Peyer's patch (tissue), 4 donors: Measurements from ENCODE around the gene RIMBP2.

Experiments used
- POLR2A ChIP-seq, 2 donors: fragments of 450-650 bp; IDR thresholded peaks; one replicate each; pipeline ENCODE4 v1.5.1; 2017; ENCODE audit warnings: antibody characterized with exemption in 2 of 2, mild to moderate bottlenecking in 2 of 2, moderate library complexity in 2 of 2
- TF ChIP-seq, protein P1 (sequence below), 6 experiments: fragments of 450-650 bp in 4 of 6; fragments of 200-600 bp in 2 of 6; sonication (generic) in 1 of 6; IDR thresholded peaks; one replicate each; pipeline ENCODE4 v1.5.1; 2017 to 2019; ENCODE audit warnings: antibody characterized with exemption in 6 of 6, mild to moderate bottlenecking in 3 of 6, moderate library complexity in 1 of 6

DNA sequence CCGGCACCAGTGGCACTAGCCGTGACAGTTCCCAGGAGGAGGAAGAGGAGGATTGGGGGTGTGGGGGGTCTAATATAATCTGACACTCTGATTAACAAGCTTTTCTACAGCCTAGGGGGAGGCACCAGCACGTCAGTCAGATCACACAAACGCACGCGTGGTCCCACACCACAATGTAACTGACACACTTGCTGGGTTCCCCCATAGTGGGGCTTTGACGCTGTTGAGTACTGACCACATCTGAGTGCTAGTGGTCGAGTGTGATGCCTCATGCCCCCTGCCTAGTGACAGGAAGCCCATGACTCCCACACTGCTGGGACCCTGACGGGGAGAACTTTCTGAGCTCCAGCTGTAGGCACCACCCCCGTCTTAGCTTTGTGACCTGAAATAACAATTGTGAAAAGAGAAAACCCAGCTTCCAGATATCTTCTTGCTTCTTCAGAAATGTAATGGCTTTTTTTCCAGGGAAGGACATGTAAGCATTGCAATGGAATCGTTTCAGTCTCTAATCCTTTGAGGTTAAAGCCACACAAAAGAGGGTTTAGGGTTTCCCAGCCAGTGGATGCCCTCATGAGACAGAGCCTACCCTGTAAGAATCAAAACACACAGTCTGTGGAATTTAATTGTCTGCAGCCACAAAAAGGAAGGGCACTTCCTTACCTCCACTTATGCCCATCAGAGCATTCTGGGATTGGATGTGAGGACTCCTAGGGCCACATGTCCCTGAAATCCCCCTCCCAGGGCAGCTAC, 194.5 kb downstream of the RIMBP2 start:
- TF ChIP-seq, protein P1, sequence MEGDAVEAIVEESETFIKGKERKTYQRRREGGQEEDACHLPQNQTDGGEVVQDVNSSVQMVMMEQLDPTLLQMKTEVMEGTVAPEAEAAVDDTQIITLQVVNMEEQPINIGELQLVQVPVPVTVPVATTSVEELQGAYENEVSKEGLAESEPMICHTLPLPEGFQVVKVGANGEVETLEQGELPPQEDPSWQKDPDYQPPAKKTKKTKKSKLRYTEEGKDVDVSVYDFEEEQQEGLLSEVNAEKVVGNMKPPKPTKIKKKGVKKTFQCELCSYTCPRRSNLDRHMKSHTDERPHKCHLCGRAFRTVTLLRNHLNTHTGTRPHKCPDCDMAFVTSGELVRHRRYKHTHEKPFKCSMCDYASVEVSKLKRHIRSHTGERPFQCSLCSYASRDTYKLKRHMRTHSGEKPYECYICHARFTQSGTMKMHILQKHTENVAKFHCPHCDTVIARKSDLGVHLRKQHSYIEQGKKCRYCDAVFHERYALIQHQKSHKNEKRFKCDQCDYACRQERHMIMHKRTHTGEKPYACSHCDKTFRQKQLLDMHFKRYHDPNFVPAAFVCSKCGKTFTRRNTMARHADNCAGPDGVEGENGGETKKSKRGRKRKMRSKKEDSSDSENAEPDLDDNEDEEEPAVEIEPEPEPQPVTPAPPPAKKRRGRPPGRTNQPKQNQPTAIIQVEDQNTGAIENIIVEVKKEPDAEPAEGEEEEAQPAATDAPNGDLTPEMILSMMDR (IDR thresholded peaks at IDR 0.05): no peak
- no peak for TF ChIP-seq POLR2A (IDR thresholded peaks at IDR 0.05)
